ENCODE results near the gene PCDHA1.

PCDHA1 gene

GRCh38 chr5:140988100-140988499 lies 202.2 kb downstream of the PCDHA1 start:
- no peaks in the 10 kb centered on the region for H3K27me3 ChIP-seq (replicated peaks)
- TF ChIP-seq, protein P1, sequence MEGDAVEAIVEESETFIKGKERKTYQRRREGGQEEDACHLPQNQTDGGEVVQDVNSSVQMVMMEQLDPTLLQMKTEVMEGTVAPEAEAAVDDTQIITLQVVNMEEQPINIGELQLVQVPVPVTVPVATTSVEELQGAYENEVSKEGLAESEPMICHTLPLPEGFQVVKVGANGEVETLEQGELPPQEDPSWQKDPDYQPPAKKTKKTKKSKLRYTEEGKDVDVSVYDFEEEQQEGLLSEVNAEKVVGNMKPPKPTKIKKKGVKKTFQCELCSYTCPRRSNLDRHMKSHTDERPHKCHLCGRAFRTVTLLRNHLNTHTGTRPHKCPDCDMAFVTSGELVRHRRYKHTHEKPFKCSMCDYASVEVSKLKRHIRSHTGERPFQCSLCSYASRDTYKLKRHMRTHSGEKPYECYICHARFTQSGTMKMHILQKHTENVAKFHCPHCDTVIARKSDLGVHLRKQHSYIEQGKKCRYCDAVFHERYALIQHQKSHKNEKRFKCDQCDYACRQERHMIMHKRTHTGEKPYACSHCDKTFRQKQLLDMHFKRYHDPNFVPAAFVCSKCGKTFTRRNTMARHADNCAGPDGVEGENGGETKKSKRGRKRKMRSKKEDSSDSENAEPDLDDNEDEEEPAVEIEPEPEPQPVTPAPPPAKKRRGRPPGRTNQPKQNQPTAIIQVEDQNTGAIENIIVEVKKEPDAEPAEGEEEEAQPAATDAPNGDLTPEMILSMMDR (IDR thresholded peaks at IDR 0.05; ENCODE audit: low read depth, low read length, missing control alignments), result no peak
- no peak overlapping the region for H3K27ac ChIP-seq
- H3K36me3 ChIP-seq (replicated peaks), result no peaks in the 10 kb centered on the region
- DNase-seq, result no peak
- in situ Hi-C loops (cut with HindIII; ENCODE audit: low pct_ligation_motif_present, low sequenced_read_pairs), result no loop called here
- H3K4me3 ChIP-seq (ENCODE audit: low read depth, low read length), result no peak overlapping the region

DNA sequence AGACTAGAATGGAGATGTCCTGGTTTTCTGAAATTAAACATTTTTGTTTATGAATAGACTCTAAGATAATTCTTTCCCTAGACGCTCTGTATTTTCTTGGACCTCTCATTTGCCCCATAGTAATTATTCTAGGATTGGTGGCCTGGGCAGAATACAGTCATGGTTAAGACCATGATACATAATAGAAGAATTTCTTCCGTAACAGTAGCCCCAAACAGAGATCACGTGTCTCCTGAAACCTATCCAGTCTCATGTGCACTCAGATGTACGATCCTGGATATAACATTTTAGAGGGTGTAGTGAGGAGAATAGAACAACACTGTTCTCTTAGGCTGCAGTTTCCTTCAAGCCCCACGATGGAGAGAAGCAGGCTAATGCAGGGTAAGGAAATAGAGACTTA lies 202.7 kb downstream of the PCDHA1 start:
- Histone ChIP-seq H3K4me3 (ENCODE audit: low read depth, low read length) (no peak overlapping the region), H3K36me3 (replicated peaks) (no peaks in the 10 kb centered on the region), H3K27ac (no peak overlapping the region), H3K27me3 (replicated peaks) (no peaks in the 10 kb centered on the region)
- DNase-seq, result no peak
- TF ChIP-seq, protein P1 (IDR thresholded peaks at IDR 0.05; ENCODE audit: low read depth, low read length, missing control alignments), result no peak
- in situ Hi-C loops (cut with HindIII; ENCODE audit: low pct_ligation_motif_present, low sequenced_read_pairs), result no loop called here

GRCh38 chr5:140989254-140990020 lies 203.5 kb downstream of the PCDHA1 start:
- no peaks in the 10 kb centered on the region for H3K36me3 ChIP-seq (replicated peaks)
- no peak overlapping the region for H3K27ac ChIP-seq
- TF ChIP-seq, protein P1 (IDR thresholded peaks at IDR 0.05; ENCODE audit: low read depth, low read length, missing control alignments), result no peak
- in situ Hi-C loops (cut with HindIII; ENCODE audit: low pct_ligation_motif_present, low sequenced_read_pairs), result no loop called here
- H3K4me3 ChIP-seq (ENCODE audit: low read depth, low read length), result no peak overlapping the region
- no peak for DNase-seq
- H3K27me3 ChIP-seq (replicated peaks), result no peaks in the 10 kb centered on the region

- no peaks in the 10 kb centered on the region for H3K36me3 ChIP-seq (replicated peaks)
- no peak overlapping the region for H3K27ac ChIP-seq
- no peak for DNase-seq
- no peaks in the 10 kb centered on the region for H3K27me3 ChIP-seq (replicated peaks)
- no peak overlapping the region for H3K4me3 ChIP-seq (ENCODE audit: low read depth, low read length)
- in situ Hi-C loops (cut with HindIII; ENCODE audit: low pct_ligation_motif_present, low sequenced_read_pairs), result no loop called here
- TF ChIP-seq, protein P1 (IDR thresholded peaks at IDR 0.05; ENCODE audit: low read depth, low read length, missing control alignments), result no peak
These were observed 206.9 kb downstream of the PCDHA1 start for GRCh38 chr5:140992828-140993227.

DNA sequence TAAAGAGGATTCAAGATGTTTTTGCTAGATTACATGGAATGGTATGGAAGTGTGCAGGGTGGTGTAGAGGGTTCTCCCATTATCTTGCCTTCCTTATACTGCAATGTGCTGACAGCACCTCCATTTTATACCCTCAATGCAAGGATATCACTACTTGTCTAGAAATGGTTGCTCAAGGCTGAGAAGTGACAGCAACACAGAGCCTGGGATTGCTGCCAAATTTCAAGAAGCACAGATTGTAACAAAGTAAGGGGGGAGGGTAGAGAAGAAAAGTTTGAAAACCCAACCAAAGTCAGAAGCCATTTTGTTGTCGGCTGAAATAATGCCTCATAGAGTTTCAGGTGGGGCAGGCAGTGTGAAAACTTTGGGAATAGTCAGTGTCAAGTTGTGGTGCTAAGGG lies 210.1 kb downstream of the PCDHA1 start:
- TF ChIP-seq, protein P1 (IDR thresholded peaks at IDR 0.05; ENCODE audit: low read depth, low read length, missing control alignments), result no peak
- DNase-seq, result no peak
- no peak overlapping the region for H3K4me3 ChIP-seq (ENCODE audit: low read depth, low read length)
- H3K36me3 ChIP-seq (replicated peaks), result no peaks in the 10 kb centered on the region
- H3K27me3 ChIP-seq (replicated peaks), result no peaks in the 10 kb centered on the region
- in situ Hi-C loops (cut with HindIII; ENCODE audit: low pct_ligation_motif_present, low sequenced_read_pairs), result no loop called here
- H3K27ac ChIP-seq, result no peak overlapping the region

DNA sequence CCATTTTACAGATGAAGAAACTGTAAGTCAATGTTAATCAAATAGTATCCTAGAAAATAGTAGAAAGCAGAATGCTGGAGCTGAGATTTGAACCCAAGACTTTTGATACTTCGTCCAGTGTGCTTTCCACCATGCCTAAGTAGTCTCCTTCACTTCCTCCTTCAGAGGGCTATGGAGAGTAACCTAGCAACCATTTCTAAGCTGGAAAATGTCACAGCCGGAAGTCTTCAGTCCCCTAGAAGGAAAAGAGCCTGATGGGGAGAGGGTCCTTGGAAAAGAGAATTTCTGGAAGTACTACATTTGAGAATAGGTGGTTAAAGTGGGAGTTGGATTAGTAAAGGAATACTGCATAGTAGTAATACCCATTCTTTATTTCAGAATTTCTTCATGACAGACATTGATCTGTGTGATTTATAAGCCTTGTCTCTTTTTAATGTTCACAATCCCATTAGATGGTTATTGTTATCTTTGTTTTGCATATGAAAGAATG lies 213.0 kb downstream of the PCDHA1 start:
- no peak overlapping the region for H3K4me3 ChIP-seq (ENCODE audit: low read depth, low read length)
- in situ Hi-C loops (cut with HindIII; ENCODE audit: low pct_ligation_motif_present, low sequenced_read_pairs), result no loop called here
- H3K36me3 ChIP-seq (replicated peaks), result no peaks in the 10 kb centered on the region
- TF ChIP-seq, protein P1 (IDR thresholded peaks at IDR 0.05; ENCODE audit: low read depth, low read length, missing control alignments), result no peak
- no peaks in the 10 kb centered on the region for H3K27me3 ChIP-seq (replicated peaks)
- H3K27ac ChIP-seq, result no peak overlapping the region
- DNase-seq, result no peak
